Right renal cortex interstitium (tissue), 3 donors: ENCODE measurements around the gene KRTAP10-1. TPM values are rescaled to one million over a fixed set of nuclear protein-coding genes. Genes with fewer than 3 reads are reported as not detected.

Experiments used
- DNase-seq, 3 donors: peaks; one replicate each; pipeline ENCODE4 v3.0.0-alpha.2; 2013; ENCODE audit warnings: low read depth in 3 of 3, low spot score in 2 of 3
- polyA plus RNA-seq, 3 donors: library from polyadenylated mRNA; unstranded; fragments of 120-200 nt; gene quantifications; one replicate each; pipeline ENCODE4 v1.2.1, GENCODE V29; 2013; ENCODE audit not compliant: insufficient read length in 3 of 3

KRTAP10-1 gene
- polyA plus RNA-seq, 3 donors: not detected

- DNase-seq: no peak
Measured at GRCh38 chr21:44492567-44493385, 47.2 kb downstream of the KRTAP10-1 start.

DNA sequence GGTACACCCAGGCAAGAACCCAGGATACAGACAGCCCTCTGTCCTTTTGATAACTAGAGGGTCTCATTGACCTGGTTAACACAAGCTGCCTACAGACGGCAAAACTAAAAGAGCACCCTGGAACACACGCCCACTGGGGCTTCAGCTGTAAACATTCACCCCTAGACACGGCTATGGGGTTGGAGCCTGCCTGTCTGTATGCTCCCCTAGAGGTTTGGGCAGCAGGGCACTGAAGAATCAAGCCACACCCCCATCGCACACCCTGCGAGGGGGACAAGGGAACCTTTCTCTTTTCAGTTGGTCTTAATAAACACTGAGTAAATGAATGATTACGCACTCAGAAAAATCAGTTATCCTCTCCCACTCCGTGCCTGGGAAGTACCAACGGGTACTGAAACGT is 49.2 kb downstream of the KRTAP10-1 start:
- no peak for DNase-seq

DNA sequence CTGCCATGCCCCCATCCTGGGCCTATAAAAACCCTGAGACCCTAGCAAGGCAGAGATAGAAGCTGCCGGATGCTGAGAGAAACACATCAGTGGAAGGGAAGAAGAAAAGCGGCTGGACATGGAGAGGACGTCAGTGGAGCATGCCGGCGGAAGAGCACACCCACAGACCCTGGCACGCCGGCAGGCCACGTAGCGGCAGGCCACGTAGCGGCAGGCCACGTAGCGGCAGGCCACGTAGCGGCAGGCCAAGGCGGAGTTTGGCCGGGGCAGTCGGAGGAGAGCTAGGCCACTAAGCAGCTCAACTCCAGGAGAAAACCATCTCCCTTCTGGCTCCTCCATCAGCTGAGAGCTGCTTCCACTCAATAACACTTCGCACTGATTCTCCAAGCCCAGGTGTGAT is 49.6 kb downstream of the KRTAP10-1 start:
- no peak for DNase-seq

- DNase-seq: no peak
Measured at GRCh38 chr21:44489962-44490361, 50.0 kb downstream of the KRTAP10-1 start.

Other genes with a start within 250 kb of the KRTAP10-1 start
- gene PFKL, start 240.1 kb downstream of the KRTAP10-1 start, polyA plus RNA-seq: 100 to 1,000 TPM in 2 of 3 donors, 10 to 100 TPM in 1; 96.8 to 128 (median 105) TPM
- gene CFAP410, start 200.8 kb downstream of the KRTAP10-1 start, polyA plus RNA-seq: 10 to 100 TPM; 14.8 to 18.7 (median 15.4) TPM
- 1 to 10 TPM in 1 of 3 donors, under 1 TPM in 2; 0.75 to 1.1 (median 0.82) TPM for gene TRPM2, start 186.6 kb downstream of the KRTAP10-1 start, polyA plus RNA-seq
- gene LRRC3, start 84.7 kb downstream of the KRTAP10-1 start, polyA plus RNA-seq: 1 to 10 TPM; 3.8 to 4.5 (median 4.2) TPM
- gene KRTAP10-2, start 11.3 kb upstream of the KRTAP10-1 start, polyA plus RNA-seq: not detected
- not detected for gene KRTAP10-3, start 18.6 kb upstream of the KRTAP10-1 start, polyA plus RNA-seq
- not detected for gene KRTAP10-4, start 33.5 kb upstream of the KRTAP10-1 start, polyA plus RNA-seq
- gene KRTAP10-5, start 40.4 kb upstream of the KRTAP10-1 start, polyA plus RNA-seq: not detected
- not detected for gene KRTAP10-6, start 52.3 kb upstream of the KRTAP10-1 start, polyA plus RNA-seq
- under 1 TPM in 1 of 3 donors, not detected in 2; 0.08 TPM for gene KRTAP10-7, start 60.4 kb upstream of the KRTAP10-1 start, polyA plus RNA-seq
- not detected for gene KRTAP10-8, start 71.9 kb upstream of the KRTAP10-1 start, polyA plus RNA-seq
- gene KRTAP10-9, start 86.9 kb upstream of the KRTAP10-1 start, polyA plus RNA-seq: not detected
- not detected for gene KRTAP10-10, start 97.2 kb upstream of the KRTAP10-1 start, polyA plus RNA-seq
- not detected for gene KRTAP10-11, start 106.2 kb upstream of the KRTAP10-1 start, polyA plus RNA-seq
- gene KRTAP12-4, start 114.5 kb upstream of the KRTAP10-1 start, polyA plus RNA-seq: not detected
- not detected for gene KRTAP12-3, start 117.7 kb upstream of the KRTAP10-1 start, polyA plus RNA-seq
- gene KRTAP12-2, start 126.7 kb upstream of the KRTAP10-1 start, polyA plus RNA-seq: not detected
- not detected for gene KRTAP12-1, start 142.0 kb upstream of the KRTAP10-1 start, polyA plus RNA-seq
- gene KRTAP10-12, start 157.0 kb upstream of the KRTAP10-1 start, polyA plus RNA-seq: not detected
- under 1 TPM; 0.53 to 0.67 (median 0.62) TPM for gene TSPEAR, start 171.4 kb upstream of the KRTAP10-1 start, polyA plus RNA-seq